A673 (cell line): Measurements from ENCODE around the gene MTHFD2L.

Source experiments
- CTCF ChIP-seq: fragments of 300-800, 200-600 bp; sonication (generic); conservative IDR thresholded peaks from 2 replicates; pipeline ENCODE4 v1.5.1; 2017; ENCODE audit warnings: low read depth, mild to moderate bottlenecking, antibody characterized with exemption, low read length, moderate library complexity, mixed read lengths
- EZH2 ChIP-seq: fragments of 200-600 bp; sonication (generic); IDR thresholded peaks from 2 replicates; pipeline ENCODE4 v1.6.1; 2017; ENCODE audit warnings: borderline replicate concordance, low read depth, mild to moderate bottlenecking, mixed read lengths, antibody characterized with exemption, low read length; ENCODE audit not compliant: poor library complexity, severe bottlenecking

GRCh38 chr4:74134500-74134852 lies 23.4 kb upstream of the MTHFD2L start:
- no peak for TF ChIP-seq CTCF
- TF ChIP-seq EZH2, result no peak
